Measurements from ENCODE around the gene MIB2.
"Not testable (repeated sequence)": the region's sequence is repeated elsewhere in the genome, so short reads cannot be mapped to it uniquely, and the experiment has no call there.

MIB2 gene

GRCh38 chr1:1627829-1628753 is 12.8 kb downstream of the MIB2 start:
- no peak for DNase-seq

GRCh38 chr1:1628754-1629429 is 13.6 kb downstream of the MIB2 start:
- peak; percentile 77 for DNase-seq

- DNase-seq: peak; percentile 81
These were observed 14.3 kb downstream of the MIB2 start for GRCh38 chr1:1629430-1630190.

- DNase-seq: peak; percentile 95
These were observed 15.1 kb downstream of the MIB2 start for GRCh38 chr1:1630191-1630964.

GRCh38 chr1:1630965-1631781 is 15.9 kb downstream of the MIB2 start:
- DNase-seq: peak; percentile 72

GRCh38 chr1:1631782-1632420 is 16.6 kb downstream of the MIB2 start, which contains the start of gene MMP23B:
Gene MMP23B, plus strand, starts transcription at chr1:1632173. Its CDS starts 46 bp downstream, at chr1:1632219.
- no peak for DNase-seq

- not testable (repeated sequence) for DNase-seq
These were observed 18.1 kb downstream of the MIB2 start for GRCh38 chr1:1633409-1633808.

- DNase-seq: not testable (repeated sequence)
These were observed 19.3 kb downstream of the MIB2 start for GRCh38 chr1:1634613-1635012.

- not testable (repeated sequence) for DNase-seq
These were observed 21.6 kb downstream of the MIB2 start for GRCh38 chr1:1636621-1637478.

- DNase-seq: not testable (repeated sequence)
These were observed 22.2 kb downstream of the MIB2 start for GRCh38 chr1:1637479-1637875.

GRCh38 chr1:1638528-1638927 is 23.2 kb downstream of the MIB2 start:
- not testable (repeated sequence) for DNase-seq

- not testable (repeated sequence) for DNase-seq
These were observed 24.1 kb downstream of the MIB2 start for GRCh38 chr1:1639368-1639767.

- DNase-seq: not testable (repeated sequence)
These were observed 24.8 kb downstream of the MIB2 start for GRCh38 chr1:1640081-1640480.

- not testable (repeated sequence) for DNase-seq
These were observed 25.6 kb downstream of the MIB2 start for GRCh38 chr1:1640711-1641461.

- DNase-seq: not testable (repeated sequence)
These were observed 31.0 kb downstream of the MIB2 start for GRCh38 chr1:1646326-1646725.

GRCh38 chr1:1647567-1648241 is 32.4 kb downstream of the MIB2 start:
- DNase-seq: not testable (repeated sequence)

GRCh38 chr1:1648265-1648664 is 33.0 kb downstream of the MIB2 start:
- not testable (repeated sequence) for DNase-seq

Measured in activated CD8-positive, alpha-beta memory T cell treated with anti-CD3 and anti-CD28 coated beads for 24 hours (primary cell).